BJ (cell line): ENCODE results near the gene MEMO1. TPM values are rescaled to one million over a fixed set of nuclear protein-coding genes. Genes with fewer than 3 reads are reported as not detected.

ENCODE experiments used
- CTCF ChIA-PET: fragments of 350-600 bp; formaldehyde crosslinking; extraction: SDS; loops from one replicate; lab custom pipeline; 2021; ENCODE audit warnings: antibody characterized with exemption, inconsistent platforms; lab: Yijun Ruan, JAX
- POLR2A ChIA-PET: fragments of 300-600 bp; sonication (Branson Sonifier 250); formaldehyde crosslinking; extraction: SDS; loops from one replicate; lab custom pipeline; 2021; ENCODE audit warnings: antibody characterized with exemption; lab: Charles Lee
- DNase-seq: peaks from one replicate; pipeline ENCODE4 v3.0.0-alpha.2; 2011; ENCODE audit warnings: low read depth
- H3K27me3 ChIP-seq: 2 replicates; pipeline ENCODE4 v1.6.0; 2011; ENCODE audit warnings: low read length; ENCODE audit not compliant: control insufficient read depth, insufficient read depth
- H3K36me3 ChIP-seq: 2 replicates; pipeline ENCODE4 v1.5.1; 2011; ENCODE audit warnings: low read length; ENCODE audit not compliant: control insufficient read depth, insufficient read depth
- H3K4me3 ChIP-seq: 2 replicates; pipeline ENCODE4 v1.5.1; 2011; ENCODE audit warnings: low read depth, mild to moderate bottlenecking, control low read depth, low read length
- CTCF ChIP-seq: IDR thresholded peaks from 2 replicates; pipeline ENCODE4 v1.5.1; 2011; ENCODE audit warnings: low read depth, mild to moderate bottlenecking, control low read depth, inconsistent platforms, low read length, moderate library complexity; ENCODE audit not compliant: insufficient read depth
- polyA plus RNA-seq: library from polyadenylated mRNA; depleted of rRNA; stranded (reverse); fragments of >200 nt; gene quantifications from 2 replicates; pipeline ENCODE4 v1.2.3, GENCODE V29; 2011

Gene MEMO1
- polyA plus RNA-seq, 1 experiment: 42.0 TPM

DNA sequence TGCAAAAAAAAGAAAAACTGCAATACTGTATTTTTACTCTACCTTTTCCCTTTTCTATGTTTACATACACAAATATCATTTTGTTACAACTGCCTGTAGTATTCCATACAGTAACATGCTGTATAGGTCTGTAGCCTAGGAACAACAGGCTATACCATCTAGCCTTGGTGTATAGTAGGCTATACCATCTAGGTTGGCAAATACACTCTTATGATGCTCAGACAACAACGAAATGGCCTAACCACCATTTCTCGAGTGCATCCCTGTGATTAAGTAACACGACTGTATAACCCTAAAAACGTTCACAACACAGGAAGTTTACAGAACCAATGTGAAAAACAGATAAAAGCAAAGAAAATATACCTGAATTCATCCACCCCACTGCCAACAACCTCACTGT, 64.0 kb downstream of the MEMO1 start:
- H3K36me3 ChIP-seq: no peaks in the 10 kb centered on the region
- TF ChIP-seq CTCF: no peak
- no peaks in the 10 kb centered on the region for H3K27me3 ChIP-seq
- no peak for DNase-seq
- ChIA-PET CTCF (no interaction called here), POLR2A (no interaction called here)
- H3K4me3 ChIP-seq: no peak overlapping the region

GRCh38 chr2:31945572-31945935, 65.3 kb downstream of the MEMO1 start:
- no peak for TF ChIP-seq CTCF
- H3K36me3 ChIP-seq: no peaks in the 10 kb centered on the region
- POLR2A ChIA-PET: no interaction called here
- H3K4me3 ChIP-seq: no peak overlapping the region
- no peak for DNase-seq
- CTCF ChIA-PET: no interaction called here
- H3K27me3 ChIP-seq: no peaks in the 10 kb centered on the region

DNA sequence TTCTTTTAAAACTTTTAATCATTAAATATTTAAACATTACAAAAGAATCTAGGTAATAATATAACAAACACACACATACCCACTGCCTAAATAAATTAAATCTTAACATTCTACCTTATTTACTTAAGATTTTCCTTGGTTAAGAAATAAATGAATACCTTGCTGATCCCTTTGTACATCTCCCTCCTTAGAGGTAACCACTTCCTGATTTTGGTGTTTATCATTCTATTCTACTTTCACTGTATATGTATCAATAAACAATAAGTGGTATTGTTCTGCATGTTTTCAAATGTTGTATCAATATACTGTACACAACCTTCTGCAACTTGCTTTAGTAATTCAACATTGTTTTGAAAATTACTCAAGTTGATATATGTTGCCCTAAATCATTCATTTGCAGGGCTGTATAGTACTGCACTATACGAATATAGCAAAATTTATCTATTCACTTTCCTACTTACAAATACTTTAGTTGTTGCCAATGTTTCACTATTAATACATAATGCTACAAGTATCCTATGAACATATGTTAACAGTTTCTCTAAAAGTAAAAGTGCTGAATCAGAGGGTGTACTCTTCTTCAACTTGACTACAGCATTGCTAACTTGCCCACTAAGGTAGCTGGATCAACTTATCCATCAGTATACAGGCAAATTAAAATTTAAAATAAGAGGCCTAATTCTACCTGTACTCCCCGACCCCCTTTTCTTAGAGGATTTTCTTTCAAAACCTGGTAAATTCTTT, 65.8 kb downstream of the MEMO1 start:
- no peaks in the 10 kb centered on the region for H3K36me3 ChIP-seq
- CTCF ChIA-PET: no interaction called here
- no peak overlapping the region for H3K4me3 ChIP-seq
- POLR2A ChIA-PET: no interaction called here
- no peak for TF ChIP-seq CTCF
- no peaks in the 10 kb centered on the region for H3K27me3 ChIP-seq
- no peak for DNase-seq

- no peak for TF ChIP-seq CTCF
- H3K4me3 ChIP-seq: no peak overlapping the region
- ChIA-PET CTCF (interaction anchor here (1.1 kb wide), 1 partner anchor 14 kb away, joined by 4 read pairs; no protein-coding TSS in a partner anchor), POLR2A (no interaction called here)
- H3K36me3 ChIP-seq: no peaks in the 10 kb centered on the region
- H3K27me3 ChIP-seq: no peaks in the 10 kb centered on the region
- no peak for DNase-seq
These were observed 67.1 kb downstream of the MEMO1 start for GRCh38 chr2:31943636-31944225.

GRCh38 chr2:31940920-31941319, 69.9 kb downstream of the MEMO1 start:
- ChIA-PET POLR2A (no interaction called here), CTCF (no interaction called here)
- no peak for TF ChIP-seq CTCF
- Histone ChIP-seq H3K27me3 (no peaks in the 10 kb centered on the region), H3K36me3 (no peaks in the 10 kb centered on the region), H3K4me3 (no peak overlapping the region)
- DNase-seq: no peak
